Mesothelial cell of epicardium (in vitro differentiated cells): ENCODE results near the gene SEMA4D. TPM values are rescaled to one million over a fixed set of nuclear protein-coding genes. Genes with fewer than 3 reads are reported as not detected.
A peak's percentile ranks its signal among the peaks of the same experiment; 100 is the strongest.

Source experiments
- DNase-seq, 2 experiments: peaks; one replicate each; pipeline ENCODE4 v3.0.0; 2021; ENCODE audit warnings: low spot score in 2 of 2; ENCODE audit not compliant: unreplicated experiment in 2 of 2
- H3K27ac Mint-ChIP-seq: 2 replicates; pipeline ENCODE4 v1.8.0; 2021; ENCODE audit warnings: mixed read lengths
- H3K27me3 Mint-ChIP-seq: 2 replicates; pipeline ENCODE4 v1.8.0; 2021; ENCODE audit warnings: low read depth, mixed read lengths
- H3K36me3 Mint-ChIP-seq: 2 replicates; pipeline ENCODE4 v1.8.0; 2021; ENCODE audit warnings: mixed read lengths
- H3K4me1 Mint-ChIP-seq: 2 replicates; pipeline ENCODE4 v1.8.0; 2021; ENCODE audit warnings: mixed read lengths
- H3K4me3 Mint-ChIP-seq: 2 replicates; pipeline ENCODE4 v1.8.0; 2021; ENCODE audit warnings: mild to moderate bottlenecking, moderate library complexity, mixed read lengths
- H3K9me3 Mint-ChIP-seq: 2 replicates; pipeline ENCODE4 v1.8.0; 2021; ENCODE audit warnings: mixed read lengths
- total RNA-seq: library from RNA; stranded (reverse); gene quantifications from 3 replicates; pipeline ENCODE4 v1.2.1, GENCODE V29; 2021
- TF ChIP-seq, protein P1 (sequence below): fragments of 200-600 bp; sonication (generic); IDR thresholded peaks from one replicate; pipeline ENCODE4 v1.5.0; 2021; ENCODE audit warnings: antibody characterized with exemption; ENCODE audit not compliant: unreplicated experiment

The SEMA4D gene
- total RNA-seq, 1 donor from 2014 or later: 44.7 TPM

DNA sequence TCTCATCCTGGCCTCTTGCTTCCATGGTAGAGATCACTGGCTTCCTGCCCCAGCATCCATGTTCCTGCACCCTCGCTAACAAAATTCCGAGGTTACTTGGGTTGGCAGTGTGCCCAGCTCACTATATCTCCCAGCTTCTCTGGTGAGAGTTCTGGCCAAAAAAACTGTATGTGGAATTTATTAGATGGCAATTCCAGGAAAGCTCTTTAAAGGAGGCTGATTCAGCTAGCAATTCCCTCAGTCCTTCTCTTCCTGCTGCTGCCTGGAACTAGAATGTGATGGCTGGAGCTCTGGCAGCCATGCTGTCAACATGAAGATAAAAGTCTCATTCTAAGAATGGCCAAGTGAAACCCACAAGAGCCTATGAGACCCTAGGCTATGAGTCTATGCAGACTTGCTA, 90.8 kb downstream of the SEMA4D start:
- Mint-ChIP-seq H3K4me3 (no peak overlapping the region), H3K4me1 (no peaks in the 10 kb centered on the region), H3K27ac (no peak overlapping the region), H3K9me3 (peaks cover 11% of the 10 kb centered on the region), H3K27me3 (no peaks in the 10 kb centered on the region), H3K36me3 (peaks cover 25% of the 10 kb centered on the region)
- TF ChIP-seq, protein P1, sequence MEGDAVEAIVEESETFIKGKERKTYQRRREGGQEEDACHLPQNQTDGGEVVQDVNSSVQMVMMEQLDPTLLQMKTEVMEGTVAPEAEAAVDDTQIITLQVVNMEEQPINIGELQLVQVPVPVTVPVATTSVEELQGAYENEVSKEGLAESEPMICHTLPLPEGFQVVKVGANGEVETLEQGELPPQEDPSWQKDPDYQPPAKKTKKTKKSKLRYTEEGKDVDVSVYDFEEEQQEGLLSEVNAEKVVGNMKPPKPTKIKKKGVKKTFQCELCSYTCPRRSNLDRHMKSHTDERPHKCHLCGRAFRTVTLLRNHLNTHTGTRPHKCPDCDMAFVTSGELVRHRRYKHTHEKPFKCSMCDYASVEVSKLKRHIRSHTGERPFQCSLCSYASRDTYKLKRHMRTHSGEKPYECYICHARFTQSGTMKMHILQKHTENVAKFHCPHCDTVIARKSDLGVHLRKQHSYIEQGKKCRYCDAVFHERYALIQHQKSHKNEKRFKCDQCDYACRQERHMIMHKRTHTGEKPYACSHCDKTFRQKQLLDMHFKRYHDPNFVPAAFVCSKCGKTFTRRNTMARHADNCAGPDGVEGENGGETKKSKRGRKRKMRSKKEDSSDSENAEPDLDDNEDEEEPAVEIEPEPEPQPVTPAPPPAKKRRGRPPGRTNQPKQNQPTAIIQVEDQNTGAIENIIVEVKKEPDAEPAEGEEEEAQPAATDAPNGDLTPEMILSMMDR: no peak
- DNase-seq: no peak

DNA sequence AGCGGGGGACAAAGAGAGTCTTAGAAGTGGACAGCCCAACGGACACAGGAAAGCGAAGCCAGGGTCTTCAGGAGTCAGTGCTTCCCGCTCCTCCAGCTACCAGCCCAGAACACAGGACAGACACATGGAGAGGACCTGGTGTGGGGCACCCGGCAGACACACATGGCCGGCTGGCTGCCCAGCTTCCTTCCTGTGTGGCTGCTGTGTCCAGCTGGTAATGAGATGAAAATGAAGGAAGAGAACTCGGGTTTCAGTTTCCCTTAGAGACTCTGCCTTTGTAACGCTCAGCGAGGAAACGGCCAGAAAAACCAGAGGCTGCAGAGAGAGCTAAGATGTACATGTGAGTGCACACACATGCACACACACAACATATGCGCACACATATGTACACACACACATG, 92.1 kb downstream of the SEMA4D start:
- DNase-seq: no peak
- H3K36me3 Mint-ChIP-seq: peaks cover 19% of the 10 kb centered on the region
- H3K27ac Mint-ChIP-seq: peak overlapping the region; percentile 43
- no peaks in the 10 kb centered on the region for H3K4me1 Mint-ChIP-seq
- H3K9me3 Mint-ChIP-seq: peaks cover 6% of the 10 kb centered on the region
- H3K27me3 Mint-ChIP-seq: no peaks in the 10 kb centered on the region
- no peak overlapping the region for H3K4me3 Mint-ChIP-seq
- TF ChIP-seq, protein P1: no peak

DNA sequence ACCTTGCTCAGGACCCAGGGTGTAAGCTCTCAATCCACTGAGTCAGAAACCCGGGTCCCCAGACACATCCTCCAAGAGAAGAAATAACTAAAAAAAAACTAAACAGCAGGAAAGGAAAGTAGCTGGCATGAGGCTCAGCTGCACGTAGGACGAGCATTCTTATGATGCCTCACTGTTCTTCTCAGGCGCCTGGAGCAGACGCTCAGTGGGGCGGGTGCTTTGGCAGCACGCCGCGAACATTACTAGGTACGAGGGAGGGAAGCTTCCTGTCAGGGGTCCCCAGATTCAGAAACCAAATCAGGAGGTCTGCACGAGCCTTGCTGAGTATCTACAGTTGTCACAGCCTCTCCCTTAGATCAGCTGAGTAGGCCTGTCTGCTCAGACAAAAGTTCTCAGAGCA, 93.8 kb downstream of the SEMA4D start:
- Mint-ChIP-seq H3K27ac (no peak overlapping the region), H3K27me3 (no peaks in the 10 kb centered on the region), H3K4me3 (no peak overlapping the region), H3K4me1 (no peaks in the 10 kb centered on the region), H3K36me3 (peaks cover 10% of the 10 kb centered on the region), H3K9me3 (peaks cover 6% of the 10 kb centered on the region)
- no peak for DNase-seq
- TF ChIP-seq, protein P1: no peak

DNA sequence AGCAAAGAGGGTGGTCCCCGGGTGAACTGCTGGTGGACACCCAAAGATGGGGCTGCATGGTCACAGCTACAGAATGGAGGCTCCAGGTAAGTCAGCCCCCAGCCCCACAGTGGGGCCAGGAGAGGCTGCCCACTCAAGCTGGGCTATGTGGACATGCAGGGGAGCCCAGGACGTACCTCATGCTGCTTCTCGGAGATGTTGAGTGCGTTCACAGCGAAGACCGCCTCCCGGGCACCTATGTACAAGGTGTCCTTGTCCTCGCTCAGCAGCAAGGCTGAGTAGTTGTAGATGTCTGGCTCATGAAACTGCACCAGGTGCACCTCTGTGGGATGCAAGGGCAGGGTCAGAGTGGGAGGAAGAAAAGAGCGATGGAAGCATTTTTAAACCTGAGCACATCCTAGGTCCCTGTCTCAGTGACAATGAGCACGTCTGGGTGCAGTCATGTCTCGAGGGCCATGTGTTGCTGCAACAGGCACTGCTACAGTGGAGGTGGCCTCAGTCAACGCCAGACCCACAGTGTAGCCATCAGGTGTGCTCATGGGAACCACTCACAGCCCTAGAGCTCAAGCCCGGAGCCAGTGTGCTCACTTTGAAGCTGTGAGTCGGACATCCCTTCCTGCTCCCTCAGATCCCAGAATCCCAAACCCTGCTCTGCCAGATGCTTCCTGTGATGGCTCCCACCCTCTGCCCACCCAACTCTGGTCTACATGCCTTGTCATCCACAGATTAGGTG, 95.1 kb downstream of the SEMA4D start:
- TF ChIP-seq, protein P1: no peak
- H3K4me1 Mint-ChIP-seq: no peaks in the 10 kb centered on the region
- no peak overlapping the region for H3K4me3 Mint-ChIP-seq
- no peak for DNase-seq
- H3K9me3 Mint-ChIP-seq: peaks cover 6% of the 10 kb centered on the region
- H3K27ac Mint-ChIP-seq: no peak overlapping the region
- H3K27me3 Mint-ChIP-seq: no peaks in the 10 kb centered on the region
- H3K36me3 Mint-ChIP-seq: peaks cover 10% of the 10 kb centered on the region

DNA sequence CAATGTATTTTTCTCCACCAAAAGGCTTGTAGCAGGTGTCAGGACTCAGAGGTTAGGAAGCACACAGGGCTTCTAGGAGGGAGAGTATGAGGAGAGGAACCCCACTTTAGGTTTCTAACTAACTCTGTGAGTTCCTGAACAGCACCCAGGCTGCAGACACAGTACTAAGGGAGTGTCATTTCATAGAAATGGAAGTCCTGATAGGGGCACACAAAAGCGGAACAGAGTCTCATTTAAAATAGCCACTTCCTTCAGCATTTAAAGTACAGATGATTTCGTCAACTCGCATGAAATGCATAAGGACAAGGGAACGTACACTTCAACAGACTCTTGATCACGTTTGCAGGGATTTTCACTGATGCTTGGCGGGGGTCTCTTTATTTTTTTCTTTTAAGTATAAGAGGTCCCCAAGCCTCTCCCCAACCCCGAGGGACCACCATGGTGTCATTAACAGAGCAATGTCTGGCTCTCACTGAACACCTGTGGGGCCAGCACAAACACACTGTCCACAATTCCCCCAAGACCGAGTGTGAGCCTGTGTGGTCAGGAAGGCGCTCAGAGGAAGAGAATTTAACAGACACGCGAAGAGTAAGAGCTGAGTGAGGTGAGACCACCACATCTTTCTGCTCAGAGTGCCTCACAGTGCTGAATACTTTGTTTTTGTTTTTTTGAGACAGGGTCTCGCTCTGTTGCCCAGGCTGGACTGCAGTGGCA, 97.4 kb downstream of the SEMA4D start:
- Mint-ChIP-seq H3K27me3 (no peaks in the 10 kb centered on the region), H3K4me3 (no peak overlapping the region), H3K4me1 (no peaks in the 10 kb centered on the region), H3K27ac (no peak overlapping the region), H3K9me3 (no peaks in the 10 kb centered on the region), H3K36me3 (peaks cover 6% of the 10 kb centered on the region)
- no peak for DNase-seq
- TF ChIP-seq, protein P1: no peak
